ENCODE measurements around the gene ZNF784.
A peak's percentile ranks its signal among the peaks of the same experiment; 100 is the strongest.
"Not testable (repeated sequence)": the region's sequence is repeated elsewhere in the genome, so short reads cannot be mapped to it uniquely, and the experiment has no call there.

The ZNF784 gene

DNA sequence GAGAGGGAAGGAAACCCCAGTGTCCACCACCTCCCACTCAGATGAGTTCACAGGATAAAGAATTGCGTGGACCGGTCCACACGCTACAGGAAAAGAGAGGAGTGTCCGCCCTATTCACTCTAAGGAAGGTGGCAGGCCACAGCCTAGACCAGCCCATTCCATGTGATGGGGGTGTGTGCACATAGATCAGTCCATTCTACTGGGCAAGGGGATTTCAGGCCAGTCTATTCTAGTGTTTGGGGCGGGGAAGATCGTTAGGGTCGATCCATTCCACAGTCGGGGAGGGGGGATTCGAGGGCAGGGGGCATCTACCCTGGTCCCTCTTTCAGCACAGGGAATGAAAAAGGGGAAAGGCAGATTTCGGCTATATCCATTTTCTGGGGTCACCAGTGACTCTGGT is 32.8 kb downstream of the ZNF784 start:
- FAIRE-seq (no peak), DNase-seq (ENCODE audit: insufficient read length, low spot score) (no peak)
- TF ChIP-seq POLR2A (IDR thresholded peaks at IDR 0.05; ENCODE audit: low read depth, low read length), result no peak

DNA sequence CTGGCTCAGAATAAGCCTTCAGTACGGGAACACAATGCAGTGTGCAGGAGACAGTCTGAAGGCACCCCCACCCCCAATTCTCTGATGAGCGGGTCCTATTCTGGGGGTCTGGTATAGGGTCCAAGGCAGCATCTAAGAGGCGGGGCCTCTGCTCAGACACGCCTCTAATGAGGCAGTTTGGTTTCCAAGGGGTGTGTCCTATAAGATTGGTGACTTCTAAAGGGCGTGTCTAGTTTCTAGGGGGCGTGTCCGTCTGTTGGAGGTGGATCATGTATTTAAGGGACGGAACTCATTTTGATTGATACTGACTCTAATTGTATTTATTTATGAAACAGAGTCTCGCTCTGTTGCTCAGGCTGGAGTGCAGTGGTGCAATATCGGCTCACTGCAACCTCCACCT is 33.7 kb downstream of the ZNF784 start:
- no peak for TF ChIP-seq POLR2A (IDR thresholded peaks at IDR 0.05; ENCODE audit: low read depth, low read length)
- FAIRE-seq (no peak), DNase-seq (ENCODE audit: insufficient read length, low spot score) (no peak)

GRCh38 chr19:55590109-55590508 is 34.3 kb downstream of the ZNF784 start:
- FAIRE-seq (no peak), DNase-seq (ENCODE audit: insufficient read length, low spot score) (no peak)
- no peak for TF ChIP-seq POLR2A (IDR thresholded peaks at IDR 0.05; ENCODE audit: low read depth, low read length)

DNA sequence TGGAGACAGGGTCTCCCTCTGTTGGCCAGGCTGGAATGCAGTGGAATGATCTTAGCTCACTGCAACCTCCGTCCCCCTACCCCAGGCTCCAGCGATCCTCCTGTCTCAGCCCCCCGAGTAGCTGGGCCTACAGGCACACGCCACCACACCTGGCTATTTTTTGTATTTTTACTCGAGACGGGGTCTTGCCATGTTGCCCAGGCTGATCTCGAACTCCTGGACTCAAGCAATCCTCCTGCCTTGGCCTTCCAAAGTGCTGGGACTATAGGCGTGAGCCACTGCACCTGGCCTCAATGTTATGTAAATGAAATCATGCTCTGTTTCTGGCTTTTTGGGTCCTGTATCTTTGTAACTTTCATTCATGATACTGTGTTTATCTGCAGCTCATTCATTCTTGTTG is 35.6 kb downstream of the ZNF784 start:
- no peak for TF ChIP-seq POLR2A (IDR thresholded peaks at IDR 0.05; ENCODE audit: low read depth, low read length)

GRCh38 chr19:55586976-55587668 is 37.2 kb downstream of the ZNF784 start:
- FAIRE-seq, result peak; percentile 20
- TF ChIP-seq POLR2A (IDR thresholded peaks at IDR 0.05; ENCODE audit: low read depth, low read length), result no peak
- peak; percentile 99 for DNase-seq (ENCODE audit: insufficient read length, low spot score)

More for the DNA sequence above, 35.6 kb downstream of the ZNF784 start:
- DNase-seq (ENCODE audit: insufficient read length, low spot score) (no peak), FAIRE-seq (no peak)

GRCh38 chr19:55585658-55586339 is 38.6 kb downstream of the ZNF784 start:
- DNase-seq (ENCODE audit: insufficient read length, low spot score), result peak; percentile 97
- no peak for FAIRE-seq
- TF ChIP-seq POLR2A (IDR thresholded peaks at IDR 0.05; ENCODE audit: low read depth, low read length), result 0 out of 2 replicates have a peak, but pooled peaks have one; percentile 22

GRCh38 chr19:55584871-55585270 is 39.5 kb downstream of the ZNF784 start:
- no peak for TF ChIP-seq POLR2A (IDR thresholded peaks at IDR 0.05; ENCODE audit: low read depth, low read length)
- FAIRE-seq (no peak), DNase-seq (ENCODE audit: insufficient read length, low spot score) (no peak)

GRCh38 chr19:55583897-55584296 is 40.5 kb downstream of the ZNF784 start:
- FAIRE-seq, result not testable (repeated sequence)

GRCh38 chr19:55582284-55582683 is 42.1 kb downstream of the ZNF784 start:
- FAIRE-seq; DNase-seq (ENCODE audit: insufficient read length, low spot score): not testable (repeated sequence)

More at GRCh38 chr19:55583897-55584296, 40.5 kb downstream of the ZNF784 start:
- not testable (repeated sequence) for DNase-seq (ENCODE audit: insufficient read length, low spot score)

GRCh38 chr19:55581823-55582223 is 42.5 kb downstream of the ZNF784 start:
- DNase-seq (ENCODE audit: insufficient read length, low spot score) (no peak), FAIRE-seq (no peak)
- TF ChIP-seq POLR2A (IDR thresholded peaks at IDR 0.05; ENCODE audit: low read depth, low read length), result no peak

- FAIRE-seq (no peak), DNase-seq (ENCODE audit: insufficient read length, low spot score) (no peak)
These were observed 43.1 kb downstream of the ZNF784 start for GRCh38 chr19:55581145-55581822.

GRCh38 chr19:55580628-55581144 is 43.7 kb downstream of the ZNF784 start, which contains the start of gene ZNF579:
TSS of gene ZNF579 (minus strand) at chr19:55580848. CDS start at chr19:55579639, 1,209 bp downstream.
- FAIRE-seq (no peak), DNase-seq (ENCODE audit: insufficient read length, low spot score) (peak; percentile 97)
- TF ChIP-seq POLR2A (IDR thresholded peaks at IDR 0.05; ENCODE audit: low read depth, low read length), result peak; percentile 38

More at GRCh38 chr19:55581145-55581822, 43.1 kb downstream of the ZNF784 start:
- no peak for TF ChIP-seq POLR2A (IDR thresholded peaks at IDR 0.05; ENCODE audit: low read depth, low read length)

GRCh38 chr19:55579766-55580621 is 44.4 kb downstream of the ZNF784 start:
- DNase-seq (ENCODE audit: insufficient read length, low spot score) (peak; percentile 73), FAIRE-seq (no peak)
- peak; percentile 35 for TF ChIP-seq POLR2A (IDR thresholded peaks at IDR 0.05; ENCODE audit: low read depth, low read length)
